ENCODE data around the gene FRMD4A.
"Not testable (repeated sequence)": the region's sequence is repeated elsewhere in the genome, so short reads cannot be mapped to it uniquely, and the experiment has no call there.

FRMD4A gene

GRCh38 chr10:14235566-14236195 lies 95.0 kb downstream of the FRMD4A start:
- no peak for DNase-seq

- DNase-seq = no peak
These were observed 97.2 kb downstream of the FRMD4A start for GRCh38 chr10:14233566-14233965.

- not testable (repeated sequence) for DNase-seq
These were observed 101.9 kb downstream of the FRMD4A start for GRCh38 chr10:14228798-14229197.

GRCh38 chr10:14225379-14225778 lies 105.3 kb downstream of the FRMD4A start:
- no peak for DNase-seq

- no peak for DNase-seq
These were observed 110.7 kb downstream of the FRMD4A start for GRCh38 chr10:14220026-14220425.

- no peak for DNase-seq
These were observed 111.3 kb downstream of the FRMD4A start for GRCh38 chr10:14219411-14219810.

GRCh38 chr10:14215641-14216040 lies 115.1 kb downstream of the FRMD4A start:
- DNase-seq = no peak

- not testable (repeated sequence) for DNase-seq
These were observed 117.0 kb downstream of the FRMD4A start for GRCh38 chr10:14213703-14214102.

- DNase-seq = no peak
These were observed 119.1 kb downstream of the FRMD4A start for GRCh38 chr10:14211610-14212009.

GRCh38 chr10:14208231-14208630 lies 122.5 kb downstream of the FRMD4A start:
- DNase-seq = no peak

- DNase-seq = no peak
These were observed 125.5 kb downstream of the FRMD4A start for GRCh38 chr10:14205233-14205632.

GRCh38 chr10:14200698-14201544 lies 129.8 kb downstream of the FRMD4A start:
- no peak for DNase-seq

- DNase-seq = not testable (repeated sequence)
These were observed 131.6 kb downstream of the FRMD4A start for GRCh38 chr10:14199098-14199497.

- DNase-seq = no peak
These were observed 132.6 kb downstream of the FRMD4A start for GRCh38 chr10:14198078-14198477.

GRCh38 chr10:14196113-14196512 lies 134.6 kb downstream of the FRMD4A start:
- no peak for DNase-seq

- no peak for DNase-seq
These were observed 135.3 kb downstream of the FRMD4A start for GRCh38 chr10:14195433-14195832.

GRCh38 chr10:14192746-14193145 lies 138.0 kb downstream of the FRMD4A start:
- no peak for DNase-seq

GRCh38 chr10:14191871-14192270 lies 138.9 kb downstream of the FRMD4A start:
- DNase-seq = no peak

GRCh38 chr10:14191407-14191806 lies 139.3 kb downstream of the FRMD4A start:
- no peak for DNase-seq

- DNase-seq = no peak
These were observed 140.0 kb downstream of the FRMD4A start for GRCh38 chr10:14190702-14191101.

- DNase-seq = no peak
These were observed 144.5 kb downstream of the FRMD4A start for GRCh38 chr10:14186245-14186644.

GRCh38 chr10:14185316-14186045 lies 145.2 kb downstream of the FRMD4A start:
- DNase-seq = peak; percentile 39

- peak; percentile 51 for DNase-seq
These were observed 145.8 kb downstream of the FRMD4A start for GRCh38 chr10:14184841-14185315.

- DNase-seq = no peak
These were observed 147.9 kb downstream of the FRMD4A start for GRCh38 chr10:14182781-14183180.

Data from activated CD4-positive, alpha-beta T cell treated with anti-CD3 and anti-CD28 coated beads, Interleukin-2, amount 50 U/mL, for 1 hour (primary cell).